ENCODE measurements around the gene PLEKHG3. TPM values are rescaled to one million over a fixed set of nuclear protein-coding genes. Genes with fewer than 3 reads are reported as not detected.

The PLEKHG3 gene
- total RNA-seq, 1 donor from 2014 or later: 3.0 TPM

DNA sequence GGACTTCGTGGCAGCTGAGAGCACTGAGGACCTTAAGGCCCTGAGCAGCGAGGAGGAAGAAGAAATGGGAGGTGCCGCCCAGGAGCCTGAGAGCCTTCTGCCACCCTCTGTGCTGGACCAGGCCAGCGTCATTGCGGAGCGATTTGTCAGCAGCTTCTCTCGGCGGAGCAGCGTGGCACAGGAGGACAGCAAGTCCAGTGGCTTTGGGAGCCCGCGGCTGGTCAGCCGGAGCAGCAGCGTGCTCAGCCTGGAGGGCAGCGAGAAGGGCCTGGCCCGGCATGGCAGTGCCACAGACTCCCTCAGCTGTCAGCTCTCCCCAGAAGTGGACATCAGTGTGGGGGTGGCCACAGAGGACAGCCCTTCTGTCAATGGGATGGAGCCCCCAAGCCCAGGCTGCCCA is 37.0 kb downstream of the PLEKHG3 start:
- intact Hi-C loops (cut with micrococcal nuclease): no loop called here
- Mint-ChIP-seq H3K4me1 (peaks cover 6% of the 10 kb centered on the region), H3K36me3 (ENCODE audit: low read depth) (peaks cover 16% of the 10 kb centered on the region), H3K4me3 (no peak overlapping the region), H3K27me3 (no peaks in the 10 kb centered on the region), H3K9me3 (no peaks in the 10 kb centered on the region), H3K27ac (no peak overlapping the region)
- no peak for DNase-seq

GRCh38 chr14:64741961-64742360 is 37.7 kb downstream of the PLEKHG3 start:
- no peak overlapping the region for H3K4me3 Mint-ChIP-seq
- intact Hi-C loops (cut with micrococcal nuclease): no loop called here
- no peak for DNase-seq
- H3K36me3 Mint-ChIP-seq (ENCODE audit: low read depth): peaks cover 17% of the 10 kb centered on the region
- H3K4me1 Mint-ChIP-seq: peaks cover 6% of the 10 kb centered on the region
- H3K27me3 Mint-ChIP-seq: no peaks in the 10 kb centered on the region
- H3K27ac Mint-ChIP-seq: no peak overlapping the region
- H3K9me3 Mint-ChIP-seq: no peaks in the 10 kb centered on the region

DNA sequence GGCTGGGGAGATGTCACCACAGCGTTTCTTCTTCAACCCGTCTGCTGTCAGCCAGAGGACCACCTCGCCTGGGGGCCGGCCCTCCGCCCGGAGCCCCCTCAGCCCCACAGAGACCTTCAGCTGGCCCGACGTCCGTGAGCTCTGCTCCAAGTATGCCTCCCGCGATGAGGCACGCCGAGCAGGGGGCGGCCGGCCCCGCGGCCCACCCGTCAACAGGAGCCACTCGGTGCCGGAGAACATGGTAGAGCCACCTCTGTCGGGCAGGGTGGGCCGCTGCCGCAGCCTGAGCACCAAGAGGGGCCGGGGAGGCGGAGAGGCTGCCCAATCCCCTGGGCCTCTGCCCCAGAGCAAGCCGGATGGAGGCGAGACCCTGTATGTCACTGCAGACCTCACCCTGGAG is 38.8 kb downstream of the PLEKHG3 start:
- H3K36me3 Mint-ChIP-seq (ENCODE audit: low read depth): peaks cover 17% of the 10 kb centered on the region
- intact Hi-C loops (cut with micrococcal nuclease): no loop called here

DNA sequence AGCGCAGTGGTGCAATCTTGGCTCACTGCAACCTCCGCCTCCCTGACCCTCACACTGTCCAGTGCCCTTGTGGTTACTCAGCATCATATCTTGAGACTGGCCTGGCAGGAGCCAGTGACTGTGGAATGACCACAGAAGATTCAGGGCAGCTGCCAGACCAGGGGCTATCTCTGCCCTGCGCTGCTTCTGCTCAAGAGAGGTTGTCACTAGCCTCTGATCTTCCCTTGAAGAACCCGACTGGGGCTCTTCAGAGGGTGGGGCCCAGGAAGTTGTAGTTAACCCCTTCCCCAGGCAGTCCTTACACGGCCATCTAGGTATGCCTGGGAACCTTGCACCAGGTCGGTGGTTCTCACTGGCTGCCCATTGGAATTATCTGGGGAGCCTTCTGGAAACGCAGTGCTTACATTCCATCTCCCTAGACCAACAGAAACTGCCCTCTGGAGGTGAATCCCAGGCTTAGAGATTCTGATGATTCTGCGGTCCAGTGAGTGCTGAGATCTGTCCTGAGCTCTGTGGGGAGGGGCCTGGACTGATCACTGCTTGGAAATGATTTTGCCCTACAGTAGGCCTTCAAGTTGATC is 41.4 kb downstream of the PLEKHG3 start:
- DNase-seq: no peak
- Mint-ChIP-seq H3K4me3 (no peak overlapping the region), H3K4me1 (peaks cover 9% of the 10 kb centered on the region), H3K27ac (no peak overlapping the region), H3K36me3 (ENCODE audit: low read depth) (peaks cover 17% of the 10 kb centered on the region), H3K9me3 (no peaks in the 10 kb centered on the region), H3K27me3 (no peaks in the 10 kb centered on the region)
- intact Hi-C loops (cut with micrococcal nuclease): no loop called here

More for the DNA sequence above, 38.8 kb downstream of the PLEKHG3 start:
- Mint-ChIP-seq H3K9me3 (no peaks in the 10 kb centered on the region), H3K27me3 (no peaks in the 10 kb centered on the region), H3K27ac (no peak overlapping the region), H3K4me3 (no peak overlapping the region), H3K4me1 (peaks cover 9% of the 10 kb centered on the region)
- DNase-seq: no peak

GRCh38 chr14:64746298-64747250 is 42.4 kb downstream of the PLEKHG3 start:
- H3K4me1 Mint-ChIP-seq: peaks cover 9% of the 10 kb centered on the region
- intact Hi-C loops (cut with micrococcal nuclease): no loop called here
- DNase-seq: no peak
- no peaks in the 10 kb centered on the region for H3K9me3 Mint-ChIP-seq
- peaks cover 12% of the 10 kb centered on the region for H3K36me3 Mint-ChIP-seq (ENCODE audit: low read depth)
- H3K27me3 Mint-ChIP-seq: no peaks in the 10 kb centered on the region
- H3K4me3 Mint-ChIP-seq: no peak overlapping the region
- no peak overlapping the region for H3K27ac Mint-ChIP-seq

DNA sequence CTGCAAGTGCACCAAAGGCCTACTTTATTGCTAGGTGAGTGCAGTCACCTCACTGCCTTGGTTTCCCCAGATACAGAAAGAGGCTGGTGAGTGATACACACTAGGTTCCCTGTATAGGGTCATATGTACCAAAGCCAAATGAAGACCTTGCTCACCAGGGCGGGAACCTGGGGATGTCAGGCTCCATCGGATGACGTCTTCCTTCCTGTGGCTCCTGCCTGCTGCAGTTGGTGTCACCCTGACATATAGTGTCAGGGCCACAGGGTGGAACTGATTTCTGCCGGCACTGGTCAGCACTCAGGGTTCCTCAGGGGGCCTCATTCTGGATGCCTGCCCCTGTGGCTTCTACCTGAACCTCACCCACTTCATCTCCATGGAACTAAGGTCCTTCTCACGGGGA is 43.1 kb downstream of the PLEKHG3 start:
- peaks cover 9% of the 10 kb centered on the region for H3K4me1 Mint-ChIP-seq
- H3K27me3 Mint-ChIP-seq: no peaks in the 10 kb centered on the region
- no peak for DNase-seq
- peaks cover 12% of the 10 kb centered on the region for H3K36me3 Mint-ChIP-seq (ENCODE audit: low read depth)
- intact Hi-C loops (cut with micrococcal nuclease): no loop called here
- H3K9me3 Mint-ChIP-seq: no peaks in the 10 kb centered on the region
- no peak overlapping the region for H3K4me3 Mint-ChIP-seq
- no peak overlapping the region for H3K27ac Mint-ChIP-seq

DNA sequence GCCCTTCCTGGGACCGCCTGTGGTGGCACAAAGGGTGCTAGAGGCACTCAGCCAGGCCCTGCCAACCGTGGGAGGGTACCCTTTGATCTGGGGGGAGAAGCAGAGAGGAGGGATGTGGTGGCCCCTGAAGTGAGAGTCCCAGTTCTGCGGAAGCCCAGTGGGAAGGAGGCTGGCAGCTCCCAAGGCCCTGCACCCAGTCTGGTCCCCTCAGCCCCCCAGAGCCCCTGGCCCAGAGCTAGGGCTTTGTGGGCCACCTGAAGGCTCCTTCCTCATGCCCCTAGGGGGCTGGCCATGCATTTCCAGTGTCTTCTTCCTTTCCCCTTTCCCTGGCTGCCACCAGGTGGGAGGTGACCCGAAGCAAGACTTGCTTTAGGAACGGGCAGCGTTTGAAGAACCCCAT is 44.3 kb downstream of the PLEKHG3 start:
- Mint-ChIP-seq H3K36me3 (ENCODE audit: low read depth) (peaks cover 10% of the 10 kb centered on the region), H3K4me1 (peaks cover 9% of the 10 kb centered on the region), H3K27ac (no peak overlapping the region), H3K27me3 (no peaks in the 10 kb centered on the region), H3K9me3 (no peaks in the 10 kb centered on the region), H3K4me3 (no peak overlapping the region)
- no peak for DNase-seq
- intact Hi-C loops (cut with micrococcal nuclease): no loop called here

GRCh38 chr14:64748995-64749714 is 44.9 kb downstream of the PLEKHG3 start:
- Mint-ChIP-seq H3K4me3 (no peak overlapping the region), H3K36me3 (ENCODE audit: low read depth) (peaks cover 8% of the 10 kb centered on the region), H3K27me3 (no peaks in the 10 kb centered on the region), H3K4me1 (peaks cover 9% of the 10 kb centered on the region), H3K27ac (no peak overlapping the region), H3K9me3 (no peaks in the 10 kb centered on the region)
- no peak for DNase-seq
- intact Hi-C loops (cut with micrococcal nuclease): no loop called here

DNA sequence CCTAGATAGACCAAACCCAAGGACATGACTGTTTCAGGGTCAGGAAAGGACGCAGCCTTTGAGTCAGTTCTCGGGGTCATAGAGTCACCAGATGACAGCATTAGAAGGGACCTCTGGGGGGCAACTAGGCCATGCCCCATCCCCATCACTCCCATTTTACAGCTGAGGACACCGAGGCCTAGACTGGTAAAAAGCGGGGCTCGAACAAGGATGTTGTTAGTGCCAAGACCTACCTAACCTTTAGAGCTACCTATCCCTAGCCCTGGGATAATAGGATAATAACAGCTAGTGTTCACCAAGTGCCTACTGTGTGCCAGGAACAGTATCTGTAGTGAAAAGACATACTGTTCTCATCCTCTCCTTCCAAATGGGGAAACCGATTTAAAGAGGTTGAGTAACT is 48.7 kb downstream of the PLEKHG3 start:
- no peaks in the 10 kb centered on the region for H3K36me3 Mint-ChIP-seq (ENCODE audit: low read depth)
- H3K4me3 Mint-ChIP-seq: no peak overlapping the region
- no peak overlapping the region for H3K27ac Mint-ChIP-seq
- DNase-seq: no peak
- intact Hi-C loops (cut with micrococcal nuclease): no loop called here
- no peaks in the 10 kb centered on the region for H3K9me3 Mint-ChIP-seq
- H3K27me3 Mint-ChIP-seq: peaks cover 8% of the 10 kb centered on the region
- H3K4me1 Mint-ChIP-seq: peaks cover 9% of the 10 kb centered on the region

DNA sequence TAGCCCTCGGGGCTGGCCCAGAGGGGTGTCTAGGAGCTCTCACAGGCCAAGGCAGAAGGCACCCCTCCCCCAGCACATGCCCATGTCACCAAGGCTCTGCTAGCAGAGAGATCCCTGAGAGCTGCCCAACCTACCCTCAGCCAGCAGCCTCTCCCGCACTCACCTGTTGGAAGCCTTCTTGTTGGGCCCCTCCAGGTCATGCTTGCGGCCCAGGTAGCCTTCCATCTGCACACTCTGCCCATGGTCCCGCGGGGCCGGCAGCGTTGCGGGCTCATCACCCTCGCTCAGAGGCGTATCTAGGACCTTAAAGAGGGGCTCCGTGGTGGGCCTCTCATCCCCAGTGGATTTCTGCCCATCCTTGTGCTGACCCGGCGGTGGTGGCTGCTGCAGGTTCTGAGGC is 49.1 kb downstream of the PLEKHG3 start:
- no peak for DNase-seq
- Mint-ChIP-seq H3K36me3 (ENCODE audit: low read depth) (no peaks in the 10 kb centered on the region), H3K27ac (no peak overlapping the region), H3K27me3 (peaks cover 8% of the 10 kb centered on the region), H3K9me3 (no peaks in the 10 kb centered on the region), H3K4me1 (peaks cover 8% of the 10 kb centered on the region), H3K4me3 (no peak overlapping the region)
- intact Hi-C loops (cut with micrococcal nuclease): no loop called here

DNA sequence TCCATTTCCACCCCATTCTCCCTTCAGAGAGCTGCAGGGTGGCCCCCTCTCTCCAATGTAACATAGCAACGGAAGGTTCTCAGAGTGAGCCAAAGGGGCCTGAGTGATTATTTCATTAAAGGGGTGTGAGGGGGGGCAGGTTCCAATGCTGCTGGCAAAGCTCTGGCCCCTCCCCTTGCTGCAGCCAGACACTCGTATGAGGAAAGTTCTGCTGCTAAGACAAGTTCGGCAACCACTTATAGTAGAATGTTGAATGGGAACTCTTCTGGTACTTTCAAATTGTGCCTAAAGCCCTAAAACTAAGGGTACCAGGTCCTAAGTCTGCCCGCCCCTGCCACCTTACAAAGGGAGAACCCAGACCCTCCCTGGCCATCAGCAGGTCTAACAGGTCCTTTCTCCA is 49.8 kb downstream of the PLEKHG3 start:
- no peak for DNase-seq
- Mint-ChIP-seq H3K27ac (no peak overlapping the region), H3K9me3 (no peaks in the 10 kb centered on the region), H3K27me3 (peaks cover 8% of the 10 kb centered on the region), H3K4me1 (peaks cover 8% of the 10 kb centered on the region), H3K36me3 (ENCODE audit: low read depth) (no peaks in the 10 kb centered on the region), H3K4me3 (no peak overlapping the region)
- intact Hi-C loops (cut with micrococcal nuclease): no loop called here

DNA sequence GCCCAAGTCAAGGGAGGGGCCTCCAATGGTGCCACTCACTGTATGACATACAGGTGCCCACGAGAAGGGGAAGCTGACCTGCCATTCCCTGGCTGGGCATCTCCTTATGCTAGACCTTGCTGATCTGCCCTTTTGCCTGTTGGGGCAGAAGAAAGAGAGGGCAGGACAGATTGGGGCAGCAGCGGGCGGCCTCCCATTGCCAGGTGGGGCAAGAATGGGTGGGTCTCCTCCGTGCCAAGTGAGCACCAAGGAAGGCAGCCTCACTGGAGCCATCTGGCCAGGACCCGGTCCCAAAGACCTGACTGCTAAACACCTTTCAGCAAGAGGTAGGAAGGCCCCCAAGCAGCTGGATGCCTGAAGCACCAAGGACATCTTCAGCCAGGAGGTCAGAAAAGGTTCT is 50.5 kb downstream of the PLEKHG3 start:
- Mint-ChIP-seq H3K27me3 (peaks cover 8% of the 10 kb centered on the region), H3K27ac (no peak overlapping the region), H3K36me3 (ENCODE audit: low read depth) (no peaks in the 10 kb centered on the region), H3K4me1 (peaks cover 10% of the 10 kb centered on the region), H3K4me3 (no peak overlapping the region), H3K9me3 (no peaks in the 10 kb centered on the region)
- no peak for DNase-seq
- intact Hi-C loops (cut with micrococcal nuclease): no loop called here

DNA sequence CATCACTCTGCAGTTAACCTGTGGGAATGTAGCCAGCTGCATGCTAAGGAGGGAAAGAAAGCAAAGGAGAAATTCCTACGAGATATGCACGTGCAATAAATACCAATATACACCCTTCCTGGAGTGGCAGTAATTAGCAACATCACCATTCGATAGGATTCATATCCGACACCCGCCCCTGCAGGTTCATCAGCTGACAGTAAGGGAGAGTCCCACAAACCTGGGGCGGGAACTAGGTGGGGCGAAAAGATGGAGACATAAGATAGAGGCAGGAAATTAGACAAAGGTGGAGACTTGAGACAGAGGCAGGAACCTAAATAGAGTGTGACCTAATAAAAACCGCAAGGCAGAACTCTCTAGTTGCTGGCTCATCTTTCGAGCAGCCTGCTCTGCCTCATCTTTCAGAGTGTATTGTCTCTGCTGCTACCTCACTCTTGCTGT is 51.6 kb downstream of the PLEKHG3 start:
- H3K4me1 Mint-ChIP-seq: peaks cover 17% of the 10 kb centered on the region
- peaks cover 14% of the 10 kb centered on the region for H3K27me3 Mint-ChIP-seq
- H3K36me3 Mint-ChIP-seq (ENCODE audit: low read depth): no peaks in the 10 kb centered on the region
- H3K4me3 Mint-ChIP-seq: no peak overlapping the region
- peak; percentile 75 for DNase-seq
- H3K9me3 Mint-ChIP-seq: no peaks in the 10 kb centered on the region
- H3K27ac Mint-ChIP-seq: no peak overlapping the region
- intact Hi-C loops (cut with micrococcal nuclease): no loop called here

GRCh38 chr14:64756712-64757111 is 52.5 kb downstream of the PLEKHG3 start:
- no peaks in the 10 kb centered on the region for H3K9me3 Mint-ChIP-seq
- no peak overlapping the region for H3K4me3 Mint-ChIP-seq
- peaks cover 22% of the 10 kb centered on the region for H3K4me1 Mint-ChIP-seq
- H3K27ac Mint-ChIP-seq: no peak overlapping the region
- DNase-seq: no peak
- H3K27me3 Mint-ChIP-seq: peaks cover 22% of the 10 kb centered on the region
- H3K36me3 Mint-ChIP-seq (ENCODE audit: low read depth): no peaks in the 10 kb centered on the region
- intact Hi-C loops (cut with micrococcal nuclease): no loop called here
